HCT116 (cell line): Measurements from ENCODE around the gene IGSF21. TPM values are rescaled to one million over a fixed set of nuclear protein-coding genes. Genes with fewer than 3 reads are reported as not detected.

Experiments used
- ATAC-seq: fragments of 200-7000 bp; cut with Tn5 transposase; 2 replicates; pipeline ENCODE4 v1.9.1; 2020; ENCODE audit warnings: mild to moderate bottlenecking, moderate library complexity
- BruUV-seq: library from RNA; stranded (reverse); fragments of 400-500 nt; replicated peaks from 2 replicates; lab custom pipeline; 2021; lab: Mats Ljungman, UMichigan
- CTCF ChIA-PET: fragments of 300-600 bp; sonication (Branson Sonifier 250); formaldehyde crosslinking; loops from one replicate; lab custom pipeline; 2021; ENCODE audit warnings: antibody characterized with exemption; lab: Charles Lee
- POLR2A ChIA-PET: fragments of 300-600, 350-600 bp; sonication (Branson Sonifier 250); formaldehyde crosslinking; loops from one replicate; lab custom pipeline; 2021; ENCODE audit warnings: antibody characterized with exemption; lab: Charles Lee
- RAD21 ChIA-PET, 2 experiments: fragments of 300-600 bp; sonication (Branson Sonifier 250); formaldehyde crosslinking; loops; one replicate each; lab custom pipeline; 2023; ENCODE audit warnings: low total read pairs in 2 of 2; ENCODE audit not compliant: uncharacterized antibody in 2 of 2, unreplicated experiment in 2 of 2, low non-redundant PET in 1 of 2; lab: Charles Lee
- DNase-seq: peaks from one replicate; pipeline ENCODE4 v3.0.0-alpha.2; 2010; ENCODE audit warnings: low read depth, low spot score
- H2AFZ ChIP-seq: fragments of 200-600 bp; shearing (Covaris generic), sonication (generic); 2 replicates; pipeline ENCODE4 v1.6.1; 2017; ENCODE audit warnings: low read depth, mixed run types, mixed read lengths, antibody characterized with exemption, low read length; ENCODE audit not compliant: poor library complexity, severe bottlenecking
- H3K27ac ChIP-seq: 2 replicates; pipeline ENCODE4 v1.5.1; 2012; ENCODE audit warnings: low read depth, low read length
- H3K27me3 ChIP-seq: fragments of 200-600 bp; sonication (generic); 2 replicates; pipeline ENCODE4 v1.6.1; 2016; ENCODE audit warnings: mixed run types, low read length, mixed read lengths; ENCODE audit not compliant: insufficient read depth
- H3K36me3 ChIP-seq, 2 experiments: fragments of 200-500 bp in 1 of 2; fragments of 200-600 bp in 1 of 2; sonication (Bioruptor generic) in 1 of 2; sonication (generic) in 1 of 2; 2 replicates each; pipeline versions ENCODE4 v1.5.1 to v1.6.1; 2014 to 2016; ENCODE audit warnings: low read length in 2 of 2, inconsistent platforms in 1 of 2, mixed read lengths in 1 of 2, mixed run types in 1 of 2; ENCODE audit not compliant: insufficient read depth in 2 of 2, control insufficient read depth in 1 of 2
- H3K4me1 ChIP-seq, 2 experiments: fragments of 200-600 bp in 1 of 2; sonication (generic) in 1 of 2; 2 replicates each; pipeline versions ENCODE4 v1.5.1 to v1.6.1; 2012 to 2017; ENCODE audit warnings: low read length in 2 of 2, inconsistent platforms in 1 of 2, mild to moderate bottlenecking in 1 of 2, mixed read lengths in 1 of 2, mixed run types in 1 of 2, moderate library complexity in 1 of 2; ENCODE audit not compliant: insufficient read depth in 2 of 2, control insufficient read depth in 1 of 2
- H3K4me2 ChIP-seq: fragments of 200-600 bp; sonication (generic); 2 replicates; pipeline ENCODE4 v1.6.1; 2017; ENCODE audit warnings: mixed run types, low read length, mixed read lengths
- H3K4me3 ChIP-seq, 2 experiments: fragments of 200-600 bp in 1 of 2; sonication (generic) in 1 of 2; replicated peaks in 1 of 2; 2 replicates each; pipeline ENCODE4 v1.5.1; 2011 to 2016; ENCODE audit warnings: low read length in 2 of 2, control low read depth in 1 of 2, low read depth in 1 of 2, mild to moderate bottlenecking in 1 of 2, mixed read lengths in 1 of 2, mixed run types in 1 of 2
- H3K79me2 ChIP-seq: fragments of 200-600 bp; sonication (generic); 2 replicates; pipeline ENCODE4 v1.6.1; 2017; ENCODE audit warnings: mild to moderate bottlenecking, mixed run types, low read length, moderate library complexity, mixed read lengths; ENCODE audit not compliant: insufficient read depth
- H3K9ac ChIP-seq: fragments of 200-600 bp; sonication (generic); 2 replicates; pipeline ENCODE4 v1.6.1; 2016; ENCODE audit warnings: low read length, mixed read lengths
- H3K9me2 ChIP-seq: fragments of 200-600 bp; sonication (generic), shearing (Covaris generic); 2 replicates; pipeline ENCODE4 v1.6.1; 2017; ENCODE audit warnings: mixed run types, mild to moderate bottlenecking, moderate library complexity; ENCODE audit not compliant: insufficient read depth
- H3K9me3 ChIP-seq, 2 experiments: fragments of 200-500 bp in 1 of 2; fragments of 200-600 bp in 1 of 2; sonication (Bioruptor generic) in 1 of 2; sonication (generic) in 1 of 2; 2 replicates each; pipeline ENCODE4 v1.6.1; 2014 to 2017; ENCODE audit warnings: low read length in 2 of 2, mixed read lengths in 2 of 2, inconsistent platforms in 1 of 2, low read depth in 1 of 2, mild to moderate bottlenecking in 1 of 2, mixed run types in 1 of 2, moderate library complexity in 1 of 2; ENCODE audit not compliant: control insufficient read depth in 1 of 2, insufficient read depth in 1 of 2
- H4K20me1 ChIP-seq: fragments of 200-600 bp; sonication (generic), shearing (Covaris generic); 2 replicates; pipeline ENCODE4 v1.6.1; 2017; ENCODE audit warnings: mixed run types, mild to moderate bottlenecking, moderate library complexity; ENCODE audit not compliant: insufficient read depth
- ATF3 ChIP-seq: IDR thresholded peaks from 2 replicates; pipeline ENCODE4 v1.6.1; 2012
- CEBPB ChIP-seq: IDR thresholded peaks from 2 replicates; pipeline ENCODE4 v1.6.1; 2012; ENCODE audit warnings: low read depth
- EGR1 ChIP-seq: IDR thresholded peaks from 2 replicates; pipeline ENCODE4 v1.6.1; 2012; ENCODE audit warnings: low read depth
- MAX ChIP-seq: IDR thresholded peaks from 2 replicates; pipeline ENCODE4 v1.6.1; 2012
- POLR2A ChIP-seq: IDR thresholded peaks from 2 replicates; pipeline ENCODE4 v1.7.0; 2011; ENCODE audit warnings: borderline replicate concordance; ENCODE audit not compliant: insufficient read depth, insufficient read length; ENCODE audit errors: extremely low read depth
- POLR2AphosphoS5 ChIP-seq: IDR thresholded peaks from 2 replicates; pipeline ENCODE4 v1.6.1; 2011; ENCODE audit warnings: mild to moderate bottlenecking, low read depth, low read length, moderate library complexity
- RAD21 ChIP-seq: IDR thresholded peaks from 2 replicates; pipeline ENCODE4 v1.6.1; 2012; ENCODE audit warnings: low read depth, mild to moderate bottlenecking
- REST ChIP-seq: IDR thresholded peaks from 2 replicates; pipeline ENCODE4 v1.6.1; 2012; ENCODE audit warnings: low read depth
- SIN3A ChIP-seq: IDR thresholded peaks from 2 replicates; pipeline ENCODE4 v1.6.1; 2012; ENCODE audit warnings: low read depth
- SP1 ChIP-seq: IDR thresholded peaks from 2 replicates; pipeline ENCODE4 v1.6.1; 2012; ENCODE audit warnings: low read depth
- SRF ChIP-seq: IDR thresholded peaks from 2 replicates; pipeline ENCODE4 v1.6.1; 2012; ENCODE audit warnings: low read depth
- TCF7L2 ChIP-seq: IDR thresholded peaks from 2 replicates; pipeline ENCODE4 v1.7.0; 2011; ENCODE audit warnings: borderline replicate concordance, inconsistent platforms; ENCODE audit not compliant: insufficient read depth, insufficient read length; ENCODE audit errors: extremely low read depth
- YY1 ChIP-seq: IDR thresholded peaks from 2 replicates; pipeline ENCODE4 v1.6.1; 2011; ENCODE audit warnings: low read length, low read depth, moderate library complexity, mild to moderate bottlenecking; ENCODE audit not compliant: insufficient replicate concordance; ENCODE audit errors: extremely low read depth
- ZFX ChIP-seq: fragments of 450-650 bp; IDR thresholded peaks from 2 replicates; pipeline ENCODE4 v1.6.1; 2017
- ZNF274 ChIP-seq: fragments of 200-500 bp; sonication (Bioruptor generic); IDR thresholded peaks from 2 replicates; pipeline ENCODE4 v1.6.1; 2014; ENCODE audit warnings: mild to moderate bottlenecking, low read depth, low read length, inconsistent platforms
- intact Hi-C: fragments of 100-400 bp; cut with micrococcal nuclease; formaldehyde crosslinking; loops from 2 replicates; pipeline ENCODE4 v1.10.0; 2022
- total RNA-seq: library from RNA; stranded (reverse); gene quantifications from one replicate; pipeline ENCODE4 v1.2.1, GENCODE V29; 2021; ENCODE audit not compliant: unreplicated experiment

The IGSF21 gene
- total RNA-seq, 1 experiment from 2014 or later: not detected

GRCh38 chr1:18203645-18204044 lies 96.0 kb downstream of the IGSF21 start:
- Histone ChIP-seq H3K9me2 (no peaks in the 10 kb centered on the region), H3K27me3 (peaks cover 69% of the 10 kb centered on the region), H3K36me3 (no peaks in the 10 kb centered on the region), H3K79me2 (no peaks in the 10 kb centered on the region), H3K4me1 (no peaks in the 10 kb centered on the region), H2AFZ (no peak overlapping the region), H4K20me1 (no peaks in the 10 kb centered on the region), H3K9ac (no peak overlapping the region), H3K4me2 (no peak overlapping the region), H3K4me3 (no peak overlapping the region), H3K9me3 (no peaks in the 10 kb centered on the region), H3K27ac (no peak overlapping the region)
- POLR2A ChIA-PET: no interaction called here
- DNase-seq (no peak), ATAC-seq (no peak)
- no peak for TF ChIP-seq CEBPB
- no peak for TF ChIP-seq YY1
- no peak for TF ChIP-seq POLR2A
- TF ChIP-seq SRF: no peak
- no peak for TF ChIP-seq ZNF274
- no peak for TF ChIP-seq EGR1
- TF ChIP-seq ZFX: no peak
- TF ChIP-seq SP1: no peak
- no peak for TF ChIP-seq RAD21
- no peak for TF ChIP-seq POLR2AphosphoS5
- TF ChIP-seq TCF7L2: no peak
- TF ChIP-seq MAX: no peak
- CTCF ChIA-PET: interaction anchor here (0.6 kb wide), 1 partner anchor 1261 kb away, joined by 3 read pairs; no protein-coding TSS in a partner anchor
- RAD21 ChIA-PET: no interaction called here
- intact Hi-C loops: no loop called here
- no TSS peak for BruUV-seq

- TF ChIP-seq ATF3 (no peak), EGR1 (no peak), MAX (no peak), POLR2A (no peak), SIN3A (no peak), TCF7L2 (no peak), ZFX (no peak), REST (no peak)
- H3K4me1 ChIP-seq: no peaks in the 10 kb centered on the region
- no peaks in the 10 kb centered on the region for H4K20me1 ChIP-seq
- peaks cover 62% of the 10 kb centered on the region for H3K27me3 ChIP-seq
- BruUV-seq: no TSS peak
- H3K36me3 ChIP-seq: no peaks in the 10 kb centered on the region
- ATAC-seq (no peak), DNase-seq (no peak)
- H2AFZ ChIP-seq: no peak overlapping the region
- H3K79me2 ChIP-seq: no peaks in the 10 kb centered on the region
- no peaks in the 10 kb centered on the region for H3K9me3 ChIP-seq
- H3K9ac ChIP-seq: no peak overlapping the region
- POLR2A ChIA-PET: no interaction called here
- RAD21 ChIA-PET: no interaction called here
- H3K9me2 ChIP-seq: no peaks in the 10 kb centered on the region
- H3K4me3 ChIP-seq: no peak overlapping the region
- CTCF ChIA-PET: no interaction called here
- H3K27ac ChIP-seq: no peak overlapping the region
- intact Hi-C loops: no loop called here
- H3K4me2 ChIP-seq: no peak overlapping the region
These were observed 97.0 kb downstream of the IGSF21 start for GRCh38 chr1:18204575-18204974.
